HG03103 (cell line): Measurements from ENCODE around the gene SPEF2.

Experiments
- ATAC-seq: cut with Tn5 transposase; IDR thresholded peaks from one replicate; pipeline ENCODE4 v1.9.1; 2021; ENCODE audit warnings: low read depth; ENCODE audit not compliant: unreplicated experiment

Gene SPEF2

DNA sequence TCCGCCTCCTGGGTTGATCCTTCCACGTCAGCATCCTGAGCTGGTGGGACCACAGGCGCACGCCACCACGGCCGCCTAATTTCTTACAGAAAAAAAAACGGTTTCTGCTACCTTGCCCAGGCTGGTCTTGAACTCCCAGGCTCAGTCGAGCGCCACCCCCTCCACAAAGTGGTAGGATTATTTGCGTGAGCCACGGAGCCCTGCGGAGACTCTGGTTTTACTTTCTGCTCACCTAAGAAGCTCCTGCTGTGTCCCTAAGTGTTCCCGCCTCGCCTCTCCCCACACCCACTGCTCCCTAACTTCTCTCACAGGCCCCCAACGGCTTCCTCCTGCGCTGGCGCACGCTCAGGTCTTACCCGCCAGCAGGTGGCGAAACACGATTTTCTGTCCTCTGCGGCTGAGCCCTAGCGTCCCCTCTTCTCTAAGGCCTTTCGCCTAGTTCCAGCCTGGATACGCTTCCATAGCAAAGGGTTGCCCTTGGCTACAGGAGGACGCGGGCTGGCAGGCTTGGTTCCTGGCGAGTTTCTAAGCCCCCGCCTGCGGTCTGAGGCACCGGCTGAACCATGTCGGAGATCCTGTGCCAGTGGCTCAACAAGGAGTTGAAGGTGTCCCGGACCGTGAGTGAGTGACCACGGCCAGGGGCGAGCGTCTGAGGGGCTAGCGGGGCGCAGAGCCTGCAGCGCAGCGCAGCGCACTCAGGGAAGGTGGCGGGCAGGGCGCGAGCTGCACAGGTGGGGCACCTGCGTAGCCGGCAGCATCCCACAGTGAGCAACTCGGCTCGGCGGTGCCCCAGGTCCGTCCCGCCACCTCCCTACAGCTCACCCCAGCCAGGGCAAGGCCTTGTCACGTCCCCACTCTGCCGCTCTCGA, at the start of gene SPEF2:
SPEF2 (plus strand) TSS at position 429 of the 869 bp plus-strand sequence; CDS start at position 564, 135 bp downstream.
- ATAC-seq = peak; percentile 75

GRCh38 chr5:35575578-35575977, 42.1 kb upstream of the SPEF2 start:
- ATAC-seq = no peak

DNA sequence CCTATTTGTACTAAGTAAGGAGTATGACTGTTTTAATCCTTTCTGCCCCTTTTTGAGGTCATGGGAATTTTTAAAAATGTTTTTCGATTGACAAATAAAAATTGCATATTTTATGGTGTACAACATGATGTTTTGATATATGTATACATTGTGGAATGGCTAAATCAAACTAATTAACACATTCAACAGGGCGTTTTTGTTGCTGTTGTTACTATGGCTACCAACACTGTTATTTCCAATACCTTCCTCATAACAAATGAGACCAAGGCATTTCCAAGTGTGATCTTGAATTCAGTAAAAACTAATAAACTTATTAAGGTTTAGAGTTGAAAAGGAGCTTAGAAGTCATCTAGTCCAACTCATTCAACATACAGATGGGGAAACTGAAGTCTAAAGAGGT, 30.2 kb upstream of the SPEF2 start:
- ATAC-seq = no peak

DNA sequence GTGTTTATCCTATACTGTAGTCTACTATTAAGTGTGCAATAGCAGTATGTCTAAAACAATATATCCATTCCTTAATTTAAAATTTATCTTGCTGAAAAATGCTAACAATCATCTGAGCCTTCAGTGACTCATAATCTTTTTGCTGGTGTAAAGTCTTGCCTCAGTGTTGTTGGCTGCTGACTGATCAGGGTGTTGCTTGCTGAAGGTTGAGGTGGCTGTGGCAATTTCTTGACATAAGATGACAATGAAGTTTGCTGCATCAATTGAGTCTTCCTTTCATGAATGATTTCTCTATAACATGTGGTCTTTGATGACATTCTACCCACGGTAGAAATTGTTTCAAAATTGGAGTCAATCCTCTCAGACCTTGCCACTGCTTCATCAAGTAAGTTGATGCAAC, 24.3 kb upstream of the SPEF2 start:
- ATAC-seq = no peak

GRCh38 chr5:35598707-35599370, 18.8 kb upstream of the SPEF2 start:
- ATAC-seq = no peak

GRCh38 chr5:35600591-35600990, 17.1 kb upstream of the SPEF2 start:
- no peak for ATAC-seq

DNA sequence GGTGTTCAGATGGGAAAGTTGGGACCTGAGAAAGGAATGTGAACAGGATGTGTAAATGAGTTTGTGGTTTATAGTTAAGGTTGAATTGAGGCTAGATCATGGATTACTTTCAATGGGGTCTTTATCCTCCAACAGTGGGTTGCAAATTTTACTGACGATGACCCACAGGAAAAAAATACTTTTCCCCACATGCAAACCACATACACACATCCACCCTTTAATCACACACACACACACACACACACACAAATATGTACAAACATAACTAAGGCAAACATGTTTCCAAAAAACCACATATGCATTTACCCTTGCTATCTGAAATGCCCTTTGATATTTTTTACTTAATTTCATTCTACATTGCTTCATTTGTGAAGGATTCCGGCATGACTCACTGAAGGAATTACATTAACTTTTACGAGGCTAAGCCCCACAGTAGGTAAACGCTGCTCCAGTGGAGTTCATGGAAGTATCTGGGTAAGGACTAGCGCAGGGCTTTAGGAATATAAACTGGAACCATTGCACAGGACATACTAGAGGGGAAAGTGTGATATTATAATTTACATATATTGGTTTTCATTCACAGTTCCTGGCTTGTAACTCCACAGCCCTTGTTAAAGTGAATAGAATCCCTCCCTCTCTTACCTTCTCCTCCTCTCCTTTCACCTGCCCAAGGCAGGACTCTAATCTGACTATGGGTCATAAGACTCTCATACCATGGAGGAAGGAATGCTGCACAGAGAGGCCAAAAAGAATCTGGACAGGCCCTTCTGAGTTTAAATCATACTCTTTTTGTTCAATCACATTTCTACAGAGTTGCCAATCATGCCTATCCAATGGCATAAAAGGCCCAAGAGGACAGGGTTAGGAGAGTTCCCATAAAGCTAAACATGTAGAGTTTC, 8.5 kb upstream of the SPEF2 start:
- ATAC-seq = no peak

DNA sequence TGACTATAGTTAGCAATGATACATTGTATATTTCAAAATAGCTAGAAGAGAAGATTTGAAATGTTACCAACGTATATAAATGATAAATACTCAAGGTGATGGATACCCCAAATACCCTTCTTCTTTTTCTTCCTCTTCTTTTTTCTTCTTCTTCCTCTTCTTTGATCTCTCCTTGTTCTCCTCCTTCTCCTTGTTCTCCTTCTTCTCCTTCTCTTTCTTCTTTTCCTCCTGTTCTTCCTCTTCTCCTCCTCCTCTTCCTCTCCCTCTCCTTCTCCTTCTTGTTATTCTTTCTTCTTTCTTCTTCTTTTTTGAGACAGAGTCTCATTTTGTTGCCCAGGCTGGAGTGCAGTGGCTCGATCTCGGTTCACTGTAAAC, 616 bp upstream of the SPEF2 start:
- no peak for ATAC-seq

DNA sequence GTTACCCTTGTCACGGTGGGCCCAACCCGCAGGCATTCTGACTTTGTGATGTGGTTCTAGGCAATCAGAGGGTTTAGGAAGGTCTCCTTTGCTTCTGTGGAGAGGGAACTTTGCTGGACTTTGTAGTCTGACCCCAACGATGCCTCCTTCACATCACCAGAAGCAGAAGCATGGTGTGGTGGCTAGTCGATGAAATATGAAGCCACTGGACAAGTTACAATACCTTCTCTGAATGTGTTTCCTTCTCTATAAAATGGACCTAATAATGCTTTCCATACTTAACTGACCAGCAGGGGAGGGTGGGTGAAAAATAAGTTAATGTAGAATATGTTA, 607 bp downstream of the SPEF2 start:
- ATAC-seq = no peak

- no peak for ATAC-seq
These were observed 1.1 kb downstream of the SPEF2 start for GRCh38 chr5:35618781-35619180.

- no peak for ATAC-seq
These were observed 5.3 kb downstream of the SPEF2 start for GRCh38 chr5:35622974-35623373.

DNA sequence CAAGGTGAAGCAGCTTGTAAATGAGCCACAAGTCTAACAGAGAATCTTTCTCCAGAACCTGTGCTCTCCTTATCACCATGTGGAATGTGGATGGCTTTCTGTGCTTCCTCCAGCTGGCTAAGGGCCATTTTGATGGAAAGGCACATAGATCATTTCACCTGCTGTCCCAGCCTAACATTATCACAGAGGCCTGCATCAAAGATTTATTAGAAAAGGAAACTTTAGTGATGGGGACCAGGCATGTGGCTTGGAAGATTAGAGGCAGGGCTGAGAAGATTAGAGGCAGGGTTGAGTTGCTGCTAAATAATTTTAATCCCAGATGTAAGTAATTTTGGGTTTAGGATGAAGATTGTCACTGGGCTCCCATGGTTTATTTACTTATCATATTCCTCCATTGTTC, 6.3 kb downstream of the SPEF2 start:
- ATAC-seq = no peak

GRCh38 chr5:35626108-35626507, 8.4 kb downstream of the SPEF2 start:
- ATAC-seq = no peak

GRCh38 chr5:35626553-35626952, 8.9 kb downstream of the SPEF2 start:
- ATAC-seq = no peak

- ATAC-seq = no peak
These were observed 16.7 kb downstream of the SPEF2 start for GRCh38 chr5:35634326-35634725.

DNA sequence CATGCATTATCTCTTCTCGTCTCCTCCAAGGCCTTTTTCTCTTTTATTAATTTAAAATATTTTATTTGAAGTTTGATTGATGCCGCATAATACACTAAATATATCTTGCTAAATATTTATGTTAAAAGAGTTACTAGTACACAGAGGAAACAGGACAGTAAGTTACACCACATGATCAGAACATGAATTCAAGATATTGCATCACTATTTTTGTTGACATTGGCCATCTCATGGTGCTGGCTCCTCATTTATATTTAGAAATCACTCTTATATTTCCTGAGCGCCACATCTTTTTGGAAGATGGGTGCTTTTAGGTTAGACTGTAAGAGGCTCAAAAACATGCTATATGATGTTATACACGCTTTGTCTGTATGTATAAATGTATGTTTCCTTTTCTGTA, 23.0 kb downstream of the SPEF2 start:
- ATAC-seq = no peak

DNA sequence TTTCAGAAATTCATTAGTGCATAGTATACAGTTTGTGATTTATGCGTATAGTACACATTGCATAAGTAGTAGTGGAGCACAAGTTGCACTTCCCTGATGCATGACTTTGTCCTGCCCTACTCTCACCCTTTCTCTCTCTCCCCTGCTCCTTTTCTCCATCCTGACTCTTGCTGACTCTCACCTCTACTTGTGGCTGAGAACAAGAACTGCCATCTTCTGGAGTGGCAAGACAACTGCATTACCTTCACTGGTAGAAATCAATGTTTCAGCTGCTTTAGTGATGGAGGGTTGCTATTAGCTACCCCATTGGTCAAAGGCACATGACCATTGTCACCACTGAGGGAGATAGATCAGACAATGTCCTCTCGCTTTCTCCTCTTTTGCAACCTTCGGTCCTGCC, 26.9 kb downstream of the SPEF2 start:
- ATAC-seq = no peak

DNA sequence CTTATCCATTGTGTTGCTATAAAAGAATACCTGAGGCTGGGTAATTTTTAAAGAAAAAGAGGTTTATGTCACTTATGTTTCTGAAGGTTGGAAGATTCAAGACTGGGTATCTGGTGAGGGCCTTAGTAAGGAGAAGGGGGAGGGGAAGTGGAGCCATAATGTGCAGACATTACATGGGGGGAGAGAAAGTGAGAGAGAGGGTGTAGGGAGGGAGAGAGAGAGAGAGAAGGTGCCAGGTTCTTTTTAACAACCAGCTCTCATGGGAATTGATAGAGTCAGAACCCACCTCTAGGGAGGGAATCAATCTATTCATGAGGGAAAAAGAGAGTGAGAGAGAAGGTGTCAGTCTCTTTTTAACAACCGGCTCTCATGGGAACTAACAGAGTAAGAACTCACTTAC, 29.5 kb downstream of the SPEF2 start:
- no peak for ATAC-seq

DNA sequence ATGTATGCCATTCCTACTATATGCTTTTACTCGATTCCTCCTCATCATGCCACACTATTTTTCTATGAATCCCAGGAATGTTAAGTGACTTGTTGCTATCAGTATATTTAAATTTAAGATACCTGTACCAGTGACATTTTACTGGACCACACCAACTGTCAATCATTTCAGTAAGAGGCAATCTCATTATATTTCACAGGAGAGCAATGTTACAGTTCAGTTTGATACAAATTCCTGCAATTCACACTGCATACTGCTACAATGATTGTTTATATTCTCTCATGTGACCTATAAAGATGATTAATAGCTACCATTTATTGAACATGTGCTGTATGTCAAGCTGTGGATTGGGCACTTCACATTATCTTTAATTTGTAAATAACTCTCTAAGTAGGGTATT, 30.0 kb downstream of the SPEF2 start:
- ATAC-seq = no peak

- ATAC-seq = no peak
These were observed 33.5 kb downstream of the SPEF2 start for GRCh38 chr5:35651002-35651756.

DNA sequence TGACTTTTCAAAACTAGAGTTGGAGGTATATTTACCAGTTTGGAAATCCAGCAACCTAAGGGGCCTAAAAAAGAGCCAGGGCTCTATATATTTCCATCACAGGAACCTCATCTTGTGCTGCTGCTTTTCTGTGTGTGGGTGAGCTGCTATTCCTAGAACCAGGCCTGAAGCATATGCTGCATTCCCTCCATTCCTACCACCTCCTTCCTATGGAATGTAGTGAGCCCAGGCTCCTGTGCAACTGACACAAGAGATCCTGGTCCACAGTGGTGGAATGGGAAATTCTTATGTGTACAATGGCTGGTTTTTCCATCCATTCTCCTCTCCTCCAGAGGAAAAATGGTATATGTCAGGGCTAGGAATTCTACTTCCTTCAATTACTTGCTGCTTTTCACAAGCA, 39.1 kb downstream of the SPEF2 start:
- no peak for ATAC-seq
